BJ (cell line): ENCODE measurements around the gene ANKRD40. TPM values are rescaled to one million over a fixed set of nuclear protein-coding genes. Genes with fewer than 3 reads are reported as not detected.

Experiments
- CTCF ChIA-PET: fragments of 350-600 bp; formaldehyde crosslinking; extraction: SDS; loops from one replicate; lab custom pipeline; 2021; ENCODE audit warnings: antibody characterized with exemption, inconsistent platforms; lab: Yijun Ruan, JAX
- POLR2A ChIA-PET: fragments of 300-600 bp; sonication (Branson Sonifier 250); formaldehyde crosslinking; extraction: SDS; loops from one replicate; lab custom pipeline; 2021; ENCODE audit warnings: antibody characterized with exemption; lab: Charles Lee
- DNase-seq: peaks from one replicate; pipeline ENCODE4 v3.0.0-alpha.2; 2011; ENCODE audit warnings: low read depth
- H3K27me3 ChIP-seq: 2 replicates; pipeline ENCODE4 v1.6.0; 2011; ENCODE audit warnings: low read length; ENCODE audit not compliant: control insufficient read depth, insufficient read depth
- H3K36me3 ChIP-seq: 2 replicates; pipeline ENCODE4 v1.5.1; 2011; ENCODE audit warnings: low read length; ENCODE audit not compliant: control insufficient read depth, insufficient read depth
- H3K4me3 ChIP-seq: 2 replicates; pipeline ENCODE4 v1.5.1; 2011; ENCODE audit warnings: low read depth, mild to moderate bottlenecking, control low read depth, low read length
- CTCF ChIP-seq: IDR thresholded peaks from 2 replicates; pipeline ENCODE4 v1.5.1; 2011; ENCODE audit warnings: low read depth, mild to moderate bottlenecking, control low read depth, inconsistent platforms, low read length, moderate library complexity; ENCODE audit not compliant: insufficient read depth
- polyA plus RNA-seq: library from polyadenylated mRNA; depleted of rRNA; stranded (reverse); fragments of >200 nt; gene quantifications from 2 replicates; pipeline ENCODE4 v1.2.3, GENCODE V29; 2011

The ANKRD40 gene
- polyA plus RNA-seq, 1 experiment, result 19.0 TPM

- Histone ChIP-seq H3K4me3 (no peak overlapping the region), H3K27me3 (no peaks in the 10 kb centered on the region), H3K36me3 (peaks cover 2% of the 10 kb centered on the region)
- POLR2A ChIA-PET, result interaction anchor here (0.7 kb wide), 1 partner anchor 44 kb away, joined by 9 read pairs; no protein-coding TSS in a partner anchor
- TF ChIP-seq CTCF, result no peak
- no peak for DNase-seq
- CTCF ChIA-PET, result interaction anchor here (1.5 kb wide), 1 partner anchor 119 kb away, joined by 3 read pairs; no protein-coding TSS in a partner anchor
Measured at GRCh38 chr17:50664788-50665458, 42.8 kb downstream of the ANKRD40 start.

GRCh38 chr17:50663812-50664374 is 43.8 kb downstream of the ANKRD40 start:
- peaks cover 4% of the 10 kb centered on the region for H3K36me3 ChIP-seq
- no peak for TF ChIP-seq CTCF
- DNase-seq, result no peak
- no peaks in the 10 kb centered on the region for H3K27me3 ChIP-seq
- no peak overlapping the region for H3K4me3 ChIP-seq
- ChIA-PET CTCF (interaction anchor here (1.5 kb wide), 1 partner anchor 120 kb away, joined by 3 read pairs; no protein-coding TSS in a partner anchor), POLR2A (no interaction called here)

- Histone ChIP-seq H3K4me3 (no peak overlapping the region), H3K27me3 (no peaks in the 10 kb centered on the region), H3K36me3 (peaks cover 5% of the 10 kb centered on the region)
- TF ChIP-seq CTCF, result no peak
- ChIA-PET CTCF (interaction anchor here (0.6 to 1.5 kb wide), 3 partner anchors 13 to 99 kb away, joined by 3 to 6 read pairs (median 5); no protein-coding TSS in a partner anchor), POLR2A (no interaction called here)
- no peak for DNase-seq
Measured at GRCh38 chr17:50662632-50663225, 45.0 kb downstream of the ANKRD40 start.

GRCh38 chr17:50661795-50662391 is 45.8 kb downstream of the ANKRD40 start:
- ChIA-PET POLR2A (no interaction called here), CTCF (interaction anchor here (0.9 to 1.5 kb wide), 4 partner anchors 12 to 98 kb away, joined by 3 to 6 read pairs (median 4); no protein-coding TSS in a partner anchor)
- Histone ChIP-seq H3K4me3 (no peak overlapping the region), H3K27me3 (no peaks in the 10 kb centered on the region), H3K36me3 (peaks cover 7% of the 10 kb centered on the region)
- peak; percentile 78 for DNase-seq
- TF ChIP-seq CTCF, result no peak

- ChIA-PET POLR2A (no interaction called here), CTCF (interaction anchor here (0.8 to 1.5 kb wide), 5 partner anchors 14 to 98 kb away, joined by 3 to 8 read pairs (median 4); no protein-coding TSS in a partner anchor)
- peaks cover 9% of the 10 kb centered on the region for H3K36me3 ChIP-seq
- H3K27me3 ChIP-seq, result no peaks in the 10 kb centered on the region
- no peak for TF ChIP-seq CTCF
- no peak overlapping the region for H3K4me3 ChIP-seq
- no peak for DNase-seq
Measured at GRCh38 chr17:50661348-50661747, 46.4 kb downstream of the ANKRD40 start.
